SK-N-SH treated with all-trans-retinoic acid at 6 μM for 48 hours (cell line): ENCODE results near the gene SKOR1.

Experiments used
- CREB5 ChIP-seq: fragments of 250-450 bp; sonication (Bioruptor Pico); IDR thresholded peaks from 2 replicates; pipeline ENCODE4 v1.5.1; 2020; ENCODE audit warnings: low read depth, mild to moderate bottlenecking, moderate library complexity
- ISL1 ChIP-seq: fragments of 250-450 bp; sonication (Bioruptor Pico); IDR thresholded peaks from 2 replicates; pipeline ENCODE4 v2.1.2; 2022; ENCODE audit warnings: mild to moderate bottlenecking, moderate library complexity
- PATZ1 ChIP-seq: fragments of 250-450 bp; sonication (Bioruptor Pico); IDR thresholded peaks from 2 replicates; pipeline ENCODE4 v1.8.0; 2020; ENCODE audit warnings: mild to moderate bottlenecking, moderate library complexity, borderline replicate concordance
- RARB ChIP-seq: fragments of 250-450 bp; sonication (Bioruptor Pico); IDR thresholded peaks from 2 replicates; pipeline ENCODE4 v1.8.0; 2021; ENCODE audit warnings: mild to moderate bottlenecking, moderate library complexity
- SNAI2 ChIP-seq: fragments of 250-450 bp; sonication (Bioruptor Pico); IDR thresholded peaks from 2 replicates; pipeline ENCODE4 v1.5.0; 2020; ENCODE audit warnings: mild to moderate bottlenecking, moderate library complexity
- TSHZ2 ChIP-seq: fragments of 250-450 bp; sonication (Bioruptor Pico); IDR thresholded peaks from 2 replicates; pipeline ENCODE4 v1.5.0; 2020; ENCODE audit warnings: mild to moderate bottlenecking, moderate library complexity
- ZFP30 ChIP-seq: fragments of 450-650 bp; formaldehyde crosslinking; IDR thresholded peaks from 2 replicates; pipeline ENCODE4 v1.5.0; 2022; ENCODE audit warnings: mild to moderate bottlenecking, moderate library complexity
- ZNF565 ChIP-seq: fragments of 450-650 bp; formaldehyde crosslinking; conservative IDR thresholded peaks from 2 replicates; pipeline ENCODE4 v1.5.0; 2020; ENCODE audit warnings: low read depth, mild to moderate bottlenecking, moderate library complexity
- TF ChIP-seq, protein P1 (sequence below): fragments of 250-450 bp; sonication (Bioruptor Pico); IDR thresholded peaks from 2 replicates; pipeline ENCODE4 v1.5.1; 2021; ENCODE audit warnings: mild to moderate bottlenecking, moderate library complexity

- TF ChIP-seq RARB (CRISPR knock-in tag) (no peak), CREB5 (no peak), TSHZ2 (no peak), PATZ1 (CRISPR knock-in tag) (no peak), SNAI2 (CRISPR knock-in tag) (no peak), ZFP30 (CRISPR knock-in tag) (no peak), ISL1 (CRISPR knock-in tag) (no peak), ZNF565 (CRISPR knock-in tag) (no peak)
- TF ChIP-seq, protein P1, sequence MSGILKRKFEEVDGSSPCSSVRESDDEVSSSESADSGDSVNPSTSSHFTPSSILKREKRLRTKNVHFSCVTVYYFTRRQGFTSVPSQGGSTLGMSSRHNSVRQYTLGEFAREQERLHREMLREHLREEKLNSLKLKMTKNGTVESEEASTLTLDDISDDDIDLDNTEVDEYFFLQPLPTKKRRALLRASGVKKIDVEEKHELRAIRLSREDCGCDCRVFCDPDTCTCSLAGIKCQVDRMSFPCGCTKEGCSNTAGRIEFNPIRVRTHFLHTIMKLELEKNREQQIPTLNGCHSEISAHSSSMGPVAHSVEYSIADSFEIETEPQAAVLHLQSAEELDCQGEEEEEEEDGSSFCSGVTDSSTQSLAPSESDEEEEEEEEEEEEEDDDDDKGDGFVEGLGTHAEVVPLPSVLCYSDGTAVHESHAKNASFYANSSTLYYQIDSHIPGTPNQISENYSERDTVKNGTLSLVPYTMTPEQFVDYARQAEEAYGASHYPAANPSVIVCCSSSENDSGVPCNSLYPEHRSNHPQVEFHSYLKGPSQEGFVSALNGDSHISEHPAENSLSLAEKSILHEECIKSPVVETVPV (CRISPR knock-in tag), result no peak
Observed at GRCh38 chr15:67824976-67825880, at the start of gene SKOR1.
